Measurements from ENCODE around the gene ACVRL1. TPM values are rescaled to one million over a fixed set of nuclear protein-coding genes. Genes with fewer than 3 reads are reported as not detected.

ACVRL1 gene
- total RNA-seq, 1 experiment from 2014 or later: 0.36 TPM

GRCh38 chr12:51922146-51922545 lies 14.8 kb downstream of the ACVRL1 start:
- Histone ChIP-seq H3K27ac (ENCODE audit: low read length) (no peak overlapping the region), H3K4me1 (ENCODE audit: control insufficient read depth, insufficient read depth, low read length) (no peaks in the 10 kb centered on the region), H3K27me3 (ENCODE audit: control insufficient read depth, insufficient read depth, low read length) (no peaks in the 10 kb centered on the region), H3K36me3 (ENCODE audit: control insufficient read depth, insufficient read depth, low read length) (no peaks in the 10 kb centered on the region), H3K9me3 (ENCODE audit: control insufficient read depth, insufficient read depth, low read depth, low read length) (no peaks in the 10 kb centered on the region), H3K4me3 (ENCODE audit: low read depth in 2 of 2, low read length in 2 of 2) (no peak overlapping the region)
- ChIA-PET CTCF (no interaction called here), POLR2A (interaction anchor here (1.2 kb wide), 1 partner anchor 40 kb away, joined by 3 read pairs; no protein-coding TSS in a partner anchor)
- ATAC-seq (no peak), DNase-seq (ENCODE audit: low read depth, low spot score) (no peak)
- no TSS peak for BruUV-seq (replicated peaks)
- in situ Hi-C loops (cut with HindIII; ENCODE audit: low pct_unique_long_range_greater_than_20kb, low sequenced_read_pairs): no loop called here
- intact Hi-C loops (cut with micrococcal nuclease; ENCODE audit: unreplicated experiment): no loop called here
- TF ChIP-seq REST (IDR thresholded peaks at IDR 0.05; ENCODE audit: insufficient read depth in 1 of 2, low read depth in 2 of 2, low read length in 1 of 2) (no peak), TCF7L2 (IDR thresholded peaks at IDR 0.05; ENCODE audit: low read depth, low read length) (no peak), SIN3A (IDR thresholded peaks at IDR 0.05; ENCODE audit: borderline replicate concordance, insufficient read depth, low read depth, low read length) (no peak), CTCF (IDR thresholded peaks at IDR 0.05) (no peak), POLR2AphosphoS5 (IDR thresholded peaks at IDR 0.05; ENCODE audit: low read depth, low read length) (no peak)

GRCh38 chr12:51922762-51923505 lies 15.6 kb downstream of the ACVRL1 start:
- no peak for DNase-seq (ENCODE audit: low read depth, low spot score)
- no TSS peak for BruUV-seq (replicated peaks)
- in situ Hi-C loops (cut with HindIII; ENCODE audit: low pct_unique_long_range_greater_than_20kb, low sequenced_read_pairs): no loop called here

More at GRCh38 chr12:51922762-51923505, 15.6 kb downstream of the ACVRL1 start:
- POLR2A ChIA-PET: interaction anchor here (0.6 kb wide), 1 partner anchor 80 kb away, joined by 23 read pairs; no protein-coding TSS in a partner anchor
- H3K4me1 ChIP-seq (ENCODE audit: control insufficient read depth, insufficient read depth, low read length): no peaks in the 10 kb centered on the region
- H3K27me3 ChIP-seq (ENCODE audit: control insufficient read depth, insufficient read depth, low read length): no peaks in the 10 kb centered on the region
- H3K4me3 ChIP-seq (ENCODE audit: low read depth in 2 of 2, low read length in 2 of 2): no peak overlapping the region
- no peaks in the 10 kb centered on the region for H3K36me3 ChIP-seq (ENCODE audit: control insufficient read depth, insufficient read depth, low read length)
- CTCF ChIA-PET: interaction anchor here (0.7 to 1.7 kb wide), 2 partner anchors 9 to 12 kb away, joined by 3 to 5 read pairs; no protein-coding TSS in a partner anchor
- intact Hi-C loops (cut with micrococcal nuclease; ENCODE audit: unreplicated experiment): no loop called here
- H3K27ac ChIP-seq (ENCODE audit: low read length): no peak overlapping the region
- no peak for TF ChIP-seq SIN3A (IDR thresholded peaks at IDR 0.05; ENCODE audit: borderline replicate concordance, insufficient read depth, low read depth, low read length)
- no peak for TF ChIP-seq CTCF (IDR thresholded peaks at IDR 0.05)
- no peak for TF ChIP-seq TCF7L2 (IDR thresholded peaks at IDR 0.05; ENCODE audit: low read depth, low read length)
- no peak for TF ChIP-seq REST (IDR thresholded peaks at IDR 0.05; ENCODE audit: insufficient read depth in 1 of 2, low read depth in 2 of 2, low read length in 1 of 2)
- H3K9me3 ChIP-seq (ENCODE audit: control insufficient read depth, insufficient read depth, low read depth, low read length): no peaks in the 10 kb centered on the region
- peak; percentile 24 for ATAC-seq

Measured in Panc1 (cell line).